Endothelial cell of umbilical vein (primary cell): ENCODE measurements around the gene PAK2. TPM values are rescaled to one million over a fixed set of nuclear protein-coding genes. Genes with fewer than 3 reads are reported as not detected.

Experiments used
- BruUV-seq: library from RNA; stranded (reverse); fragments of 400-500 nt; replicated peaks from 2 replicates; lab custom pipeline; 2021; lab: Mats Ljungman, UMichigan
- CTCF ChIA-PET: fragments of 300-600, 350-600 bp; sonication (Branson Sonifier 250); formaldehyde crosslinking; loops from one replicate; lab custom pipeline; 2021; ENCODE audit warnings: antibody characterized with exemption, inconsistent platforms; lab: Charles Lee
- POLR2A ChIA-PET: fragments of 300-600, 350-600 bp; sonication (Branson Sonifier 250); formaldehyde crosslinking; loops from one replicate; lab custom pipeline; 2021; ENCODE audit warnings: antibody characterized with exemption, inconsistent platforms; lab: Charles Lee
- DNase-seq: peaks from one replicate; pipeline ENCODE4 v3.0.0-alpha.2; 2011; ENCODE audit warnings: low read depth, low spot score
- FAIRE-seq: peaks from 2 replicates; lab custom pipeline; 2011; peaks lifted over from hg19 to GRCh38; lab: Jason Lieb, UNC
- H2AFZ ChIP-seq: 2 replicates; pipeline ENCODE4 v1.6.0; 2012; ENCODE audit warnings: low read depth, low read length, control low read depth, inconsistent platforms
- H3K27ac ChIP-seq: 2 replicates; pipeline ENCODE4 v1.5.1; 2011; ENCODE audit warnings: low read depth, mild to moderate bottlenecking, control low read depth, low read length, moderate library complexity; ENCODE audit not compliant: insufficient read depth
- H3K27me3 ChIP-seq, 2 experiments: 2 replicates each; pipeline versions ENCODE4 v1.6.0 to v1.6.1; 2011; ENCODE audit warnings: low read length in 2 of 2, mixed read lengths in 1 of 2; ENCODE audit not compliant: control insufficient read depth in 2 of 2, insufficient read depth in 2 of 2
- H3K36me3 ChIP-seq, 2 experiments: 2 replicates in 1 of 2; 3 replicates in 1 of 2; pipeline ENCODE4 v1.5.1; 2011; ENCODE audit warnings: low read length in 2 of 2, mild to moderate bottlenecking in 1 of 2, moderate library complexity in 1 of 2; ENCODE audit not compliant: control insufficient read depth in 2 of 2, insufficient read depth in 2 of 2; ENCODE audit errors: extremely low read depth in 1 of 2
- H3K4me1 ChIP-seq: 3 replicates; pipeline ENCODE4 v1.5.1; 2011; ENCODE audit warnings: mild to moderate bottlenecking, low read length; ENCODE audit not compliant: control insufficient read depth, insufficient read depth; ENCODE audit errors: extremely low read depth
- H3K4me2 ChIP-seq: 2 replicates; pipeline ENCODE4 v1.6.1; 2011; ENCODE audit warnings: low read length, control low read depth, mixed read lengths; ENCODE audit not compliant: insufficient read depth
- H3K4me3 ChIP-seq, 3 experiments: fragments of 200-600 bp in 1 of 3; sonication (generic), shearing (Covaris generic) in 1 of 3; replicated peaks in 1 of 3; 2 replicates each; pipeline ENCODE4 v1.5.1; 2011 to 2016; ENCODE audit warnings: control low read depth in 3 of 3, low read length in 3 of 3, mild to moderate bottlenecking in 2 of 3, inconsistent platforms in 1 of 3, low read depth in 1 of 3, moderate library complexity in 1 of 3; ENCODE audit not compliant: insufficient read depth in 1 of 3
- H3K79me2 ChIP-seq: 2 replicates; pipeline ENCODE4 v1.6.0; 2012; ENCODE audit warnings: low read length, inconsistent platforms; ENCODE audit not compliant: control insufficient read depth, insufficient read depth
- H3K9ac ChIP-seq: replicated peaks from 2 replicates; pipeline ENCODE3; 2011; ENCODE audit warnings: low read length, control low read depth; ENCODE audit not compliant: insufficient read depth; ENCODE audit errors: extremely low read depth
- H3K9me1 ChIP-seq: replicated peaks from 3 replicates; pipeline ENCODE4 v1.6.0; 2011; ENCODE audit warnings: mild to moderate bottlenecking, low read length; ENCODE audit not compliant: control insufficient read depth, insufficient read depth; ENCODE audit errors: extremely low read depth
- H3K9me3 ChIP-seq: replicated peaks from 2 replicates; pipeline ENCODE4 v1.5.1; 2012; ENCODE audit warnings: low read length, inconsistent platforms; ENCODE audit not compliant: control insufficient read depth, insufficient read depth
- H4K20me1 ChIP-seq: replicated peaks from 2 replicates; pipeline ENCODE3; 2011; ENCODE audit warnings: mild to moderate bottlenecking, low read length; ENCODE audit not compliant: control insufficient read depth, insufficient read depth; ENCODE audit errors: extremely low read depth
- CTCF ChIP-seq, 2 donors: IDR thresholded peaks; 1 replicate in 1 of 2; 2 replicates in 1 of 2; pipeline ENCODE4 v1.5.1; 2011; ENCODE audit warnings: low read length in 2 of 2, mild to moderate bottlenecking in 2 of 2, moderate library complexity in 2 of 2, control low read depth in 1 of 2, inconsistent platforms in 1 of 2, low read depth in 1 of 2; ENCODE audit not compliant: insufficient read depth in 1 of 2; ENCODE audit errors: extremely low read depth in 1 of 2
- EZH2 ChIP-seq: IDR thresholded peaks from 2 replicates; pipeline ENCODE4 v1.6.1; 2012; ENCODE audit warnings: borderline replicate concordance, low read depth, mild to moderate bottlenecking, moderate library complexity, low read length, inconsistent platforms; ENCODE audit not compliant: severe bottlenecking
- FOS ChIP-seq: IDR thresholded peaks from 2 replicates; pipeline ENCODE4 v1.6.1; 2011; ENCODE audit warnings: mild to moderate bottlenecking, low read length, moderate library complexity, borderline replicate concordance; ENCODE audit not compliant: insufficient read depth
- GATA2 ChIP-seq: IDR thresholded peaks from 2 replicates; pipeline ENCODE4 v1.7.0; 2011; ENCODE audit warnings: low read depth, mild to moderate bottlenecking, moderate library complexity, mixed read lengths, low read length; ENCODE audit not compliant: insufficient read length, insufficient read depth
- JUN ChIP-seq: IDR thresholded peaks from 2 replicates; pipeline ENCODE4 v1.6.1; 2011; ENCODE audit warnings: borderline replicate concordance, low read depth; ENCODE audit not compliant: insufficient read length, insufficient read depth
- MAX ChIP-seq: IDR thresholded peaks from 2 replicates; pipeline ENCODE4 v1.6.1; 2011; ENCODE audit not compliant: insufficient read depth, insufficient read length
- MYC ChIP-seq: IDR thresholded peaks from one replicate; pipeline ENCODE4 v1.6.1; 2011; ENCODE audit warnings: mild to moderate bottlenecking, low read depth, low read length
- POLR2A ChIP-seq: IDR thresholded peaks from 2 replicates; pipeline ENCODE4 v1.6.1; 2012; ENCODE audit warnings: low read depth, mild to moderate bottlenecking, control low read depth, low read length
- POLR2AphosphoS5 ChIP-seq: IDR thresholded peaks from 2 replicates; pipeline ENCODE4 v1.6.1; 2012; ENCODE audit warnings: low read depth, mild to moderate bottlenecking, control low read depth, low read length, moderate library complexity; ENCODE audit not compliant: insufficient read depth
- dilution Hi-C: fragments of 300-500 bp; cut with MboI; formaldehyde crosslinking; loops from one replicate; pipeline ENCODE4 v1.15.0; 2019; ENCODE audit warnings: low sequenced_read_pairs; ENCODE audit not compliant: extremely low pct_ligation_motif_present
- intact Hi-C: fragments of 100-400 bp; cut with micrococcal nuclease; formaldehyde crosslinking; loops from one replicate; pipeline ENCODE4 v1.10.0; 2022
- polyA plus RNA-seq, 4 experiments: library from polyadenylated mRNA; depleted of rRNA in 3 of 4; stranded (reverse) in 3 of 4; unstranded in 1 of 4; fragments of >200 nt; gene quantifications; 2 replicates each; pipeline versions ENCODE4 v1.2.1 to v1.2.3, GENCODE V29; 2011 to 2012; ENCODE audit warnings: missing spikeins in 1 of 4
- total RNA-seq: library from RNA; stranded (reverse); gene quantifications from 2 replicates; pipeline ENCODE4 v1.2.3, GENCODE V29; 2021

The PAK2 gene
- total and polyA plus RNA-seq, 2 donors (not counting 3 experiments of a cell fraction or from before 2014, with no cell fraction given) = 22.6 to 98.9 TPM

GRCh38 chr3:196772102-196772501 is 32.4 kb downstream of the PAK2 start:
- H3K27me3 ChIP-seq = no peaks in the 10 kb centered on the region
- no peaks in the 10 kb centered on the region for H3K9me1 ChIP-seq
- no TSS peak for BruUV-seq
- no peak overlapping the region for H3K4me2 ChIP-seq
- H3K36me3 ChIP-seq = no peaks in the 10 kb centered on the region
- intact Hi-C loops (no loop called here), dilution Hi-C loops (no loop called here)
- H3K4me3 ChIP-seq = no peak overlapping the region
- no peak overlapping the region for H3K27ac ChIP-seq
- ChIA-PET CTCF (no interaction called here), POLR2A (no interaction called here)
- H3K9me3 ChIP-seq = no peaks in the 10 kb centered on the region
- DNase-seq = no peak
- H3K79me2 ChIP-seq = peaks cover 81% of the 10 kb centered on the region
- no peak overlapping the region for H2AFZ ChIP-seq
- no peak for TF ChIP-seq MAX
- TF ChIP-seq POLR2AphosphoS5 = no peak
- no peak for TF ChIP-seq FOS
- no peak for TF ChIP-seq GATA2
- TF ChIP-seq POLR2A = no peak
- no peak for TF ChIP-seq CTCF (IDR thresholded peaks at IDR 0.05; ENCODE audit: extremely low read depth in 1 of 2, insufficient read depth in 1 of 2, low read depth in 1 of 2, low read length in 2 of 2)
- TF ChIP-seq MYC = no peak
- TF ChIP-seq JUN = no peak
- no peak for TF ChIP-seq EZH2
- H3K4me1 ChIP-seq = peaks cover 18% of the 10 kb centered on the region
- H3K9ac ChIP-seq = no peak overlapping the region
- peaks cover 13% of the 10 kb centered on the region for H4K20me1 ChIP-seq
- no peak for FAIRE-seq
